Measurements from ENCODE around the gene NEO1.
A peak's percentile ranks its signal among the peaks of the same experiment; 100 is the strongest.

The NEO1 gene

DNA sequence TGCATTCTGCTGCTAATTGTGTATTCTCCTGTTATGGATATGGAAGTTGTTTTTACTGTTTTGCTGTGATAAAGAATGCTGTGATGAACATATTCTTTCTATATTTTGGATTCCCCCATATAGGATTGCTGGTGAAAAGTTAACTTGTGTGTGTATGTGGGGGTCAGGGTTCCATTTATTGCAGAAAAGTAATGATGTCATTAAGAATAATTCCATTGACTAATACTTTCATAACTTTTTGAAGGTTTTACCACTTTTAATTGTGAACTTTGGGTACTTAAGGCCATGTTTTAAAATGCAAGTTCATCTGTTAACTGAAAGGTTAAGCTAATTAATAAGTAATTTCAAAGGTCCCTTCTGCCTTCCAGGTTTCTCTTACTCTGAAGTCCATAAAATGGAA, 6.2 kb downstream of the NEO1 start:
- TF ChIP-seq, protein P1, sequence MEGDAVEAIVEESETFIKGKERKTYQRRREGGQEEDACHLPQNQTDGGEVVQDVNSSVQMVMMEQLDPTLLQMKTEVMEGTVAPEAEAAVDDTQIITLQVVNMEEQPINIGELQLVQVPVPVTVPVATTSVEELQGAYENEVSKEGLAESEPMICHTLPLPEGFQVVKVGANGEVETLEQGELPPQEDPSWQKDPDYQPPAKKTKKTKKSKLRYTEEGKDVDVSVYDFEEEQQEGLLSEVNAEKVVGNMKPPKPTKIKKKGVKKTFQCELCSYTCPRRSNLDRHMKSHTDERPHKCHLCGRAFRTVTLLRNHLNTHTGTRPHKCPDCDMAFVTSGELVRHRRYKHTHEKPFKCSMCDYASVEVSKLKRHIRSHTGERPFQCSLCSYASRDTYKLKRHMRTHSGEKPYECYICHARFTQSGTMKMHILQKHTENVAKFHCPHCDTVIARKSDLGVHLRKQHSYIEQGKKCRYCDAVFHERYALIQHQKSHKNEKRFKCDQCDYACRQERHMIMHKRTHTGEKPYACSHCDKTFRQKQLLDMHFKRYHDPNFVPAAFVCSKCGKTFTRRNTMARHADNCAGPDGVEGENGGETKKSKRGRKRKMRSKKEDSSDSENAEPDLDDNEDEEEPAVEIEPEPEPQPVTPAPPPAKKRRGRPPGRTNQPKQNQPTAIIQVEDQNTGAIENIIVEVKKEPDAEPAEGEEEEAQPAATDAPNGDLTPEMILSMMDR (IDR thresholded peaks at IDR 0.05; ENCODE audit: low read depth, low read length): no peak
- no peak for DNase-seq (ENCODE audit: low read depth, low spot score)
- in situ Hi-C loops (cut with HindIII; ENCODE audit: low sequenced_read_pairs): no loop called here
- H3K4me3 ChIP-seq (ENCODE audit: low read depth, low read length): no peak overlapping the region

DNA sequence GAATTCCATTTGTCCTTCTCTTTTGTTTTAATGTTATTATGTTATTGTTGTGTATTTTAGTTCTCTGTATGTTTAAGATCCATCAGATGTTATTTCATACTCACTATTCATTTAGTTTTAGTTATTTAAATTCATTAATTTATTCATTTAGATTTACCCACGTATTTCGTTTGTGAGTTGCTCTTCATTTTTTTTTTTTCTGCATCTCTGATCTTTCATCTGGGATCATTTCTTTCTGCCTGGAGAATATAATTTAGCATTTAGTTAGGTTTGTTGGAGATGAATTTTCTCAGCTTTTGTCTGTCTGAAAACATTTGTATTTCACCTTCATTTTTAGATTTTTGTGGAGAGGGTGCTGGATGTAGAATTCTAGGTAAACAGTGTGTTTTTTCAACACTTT, 12.9 kb downstream of the NEO1 start:
- TF ChIP-seq, protein P1 (IDR thresholded peaks at IDR 0.05; ENCODE audit: low read depth, low read length): no peak
- H3K4me3 ChIP-seq (ENCODE audit: low read depth, low read length): no peak overlapping the region
- DNase-seq (ENCODE audit: low read depth, low spot score): no peak
- in situ Hi-C loops (cut with HindIII; ENCODE audit: low sequenced_read_pairs): no loop called here

DNA sequence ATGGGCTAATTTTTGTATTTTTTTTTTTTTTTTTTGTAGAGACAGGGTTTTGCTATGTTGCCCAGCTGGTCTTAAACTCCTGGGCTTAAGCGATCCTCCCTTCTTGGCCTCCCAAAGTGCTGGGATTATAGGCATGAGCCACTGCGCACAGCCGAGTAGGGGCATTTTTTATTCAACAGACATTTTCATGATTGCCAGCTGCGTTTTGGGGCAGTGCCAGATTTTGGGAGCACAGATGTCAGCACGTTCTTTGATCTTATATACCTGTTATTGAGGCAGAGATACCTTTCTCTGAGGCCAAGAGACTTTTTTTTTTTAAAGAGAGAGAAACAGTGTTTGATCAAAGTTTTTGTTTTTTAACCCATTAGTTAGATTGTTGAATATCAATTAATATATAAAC, 16.8 kb downstream of the NEO1 start:
- no peak overlapping the region for H3K4me3 ChIP-seq (ENCODE audit: low read depth, low read length)
- in situ Hi-C loops (cut with HindIII; ENCODE audit: low sequenced_read_pairs): no loop called here
- DNase-seq (ENCODE audit: low read depth, low spot score): no peak
- TF ChIP-seq, protein P1 (IDR thresholded peaks at IDR 0.05; ENCODE audit: low read depth, low read length): no peak

DNA sequence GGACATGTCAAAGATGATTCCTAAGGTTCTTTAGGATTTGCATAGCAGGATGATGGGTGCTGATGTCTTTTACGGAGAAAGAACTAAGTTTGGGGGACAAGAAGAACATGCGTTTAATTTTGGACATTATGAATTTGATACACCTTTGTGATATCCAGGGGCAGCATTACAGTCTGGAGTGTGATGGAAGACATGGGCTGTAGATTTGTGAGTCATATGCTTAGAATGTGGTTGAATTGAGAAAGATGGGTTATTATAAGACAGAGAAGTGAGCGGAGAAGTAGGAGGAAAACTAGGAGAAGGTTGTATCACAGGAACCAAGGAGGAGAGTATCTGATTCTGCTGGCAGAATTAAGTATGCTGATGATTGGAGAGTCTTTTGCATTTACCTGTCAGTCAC, 20.6 kb downstream of the NEO1 start:
- in situ Hi-C loops (cut with HindIII; ENCODE audit: low sequenced_read_pairs): no loop called here
- DNase-seq (ENCODE audit: low read depth, low spot score): no peak
- no peak overlapping the region for H3K4me3 ChIP-seq (ENCODE audit: low read depth, low read length)
- TF ChIP-seq, protein P1 (IDR thresholded peaks at IDR 0.05; ENCODE audit: low read depth, low read length): no peak

DNA sequence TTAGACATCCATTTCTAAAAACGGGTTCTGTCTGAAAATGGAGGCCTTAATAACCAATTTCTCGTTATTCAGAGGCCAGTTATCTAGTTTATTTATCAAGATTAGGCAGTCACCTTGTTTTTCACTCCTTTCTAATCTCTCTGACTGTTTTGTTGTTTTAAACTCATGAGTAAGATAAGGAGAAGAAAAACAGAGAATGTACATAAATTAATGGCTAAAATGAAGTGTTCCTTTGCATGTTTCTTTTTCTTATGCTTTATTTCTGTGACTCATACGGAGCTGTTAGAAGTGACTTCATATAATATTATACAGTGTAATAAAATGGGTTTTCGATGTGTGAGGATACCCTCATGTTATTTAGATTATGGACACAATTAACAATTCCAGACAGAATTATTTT, 22.0 kb downstream of the NEO1 start:
- no peak for DNase-seq (ENCODE audit: low read depth, low spot score)
- H3K4me3 ChIP-seq (ENCODE audit: low read depth, low read length): no peak overlapping the region
- TF ChIP-seq, protein P1 (IDR thresholded peaks at IDR 0.05; ENCODE audit: low read depth, low read length): no peak
- in situ Hi-C loops (cut with HindIII; ENCODE audit: low sequenced_read_pairs): no loop called here

DNA sequence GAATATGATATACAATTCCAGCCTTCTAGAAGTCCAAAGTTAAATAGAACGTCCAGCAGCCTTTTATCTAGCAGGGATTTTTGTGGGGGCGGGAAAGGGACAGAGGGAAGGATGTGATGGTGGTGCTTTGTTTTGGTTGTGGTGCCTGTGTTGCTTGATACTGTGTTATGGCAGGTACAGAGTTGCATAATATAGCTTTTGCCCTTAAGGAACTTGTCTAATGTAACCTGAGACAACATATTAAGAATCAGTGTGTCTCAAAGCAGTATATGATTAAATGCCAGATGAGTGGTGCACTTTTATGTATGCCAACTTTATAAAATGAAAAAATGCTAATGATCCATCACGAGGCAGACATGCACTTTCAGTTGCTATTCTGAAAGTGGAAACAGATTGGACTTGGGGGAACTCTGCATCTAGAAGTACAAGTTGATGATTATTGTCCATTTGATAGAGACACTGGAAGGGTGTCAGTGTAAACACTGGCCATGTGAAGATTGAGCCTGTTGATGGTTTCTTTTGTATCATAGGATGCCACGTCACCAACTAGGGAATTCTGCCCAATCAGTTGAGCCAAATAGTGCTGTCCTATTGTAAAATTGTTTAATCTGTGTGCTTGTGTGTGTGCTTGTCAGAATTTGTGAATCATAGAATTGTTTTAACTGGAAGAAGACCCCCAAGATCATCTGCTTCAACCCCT, 23.0 kb downstream of the NEO1 start:
- peak; percentile 12 for DNase-seq (ENCODE audit: low read depth, low spot score)
- in situ Hi-C loops (cut with HindIII; ENCODE audit: low sequenced_read_pairs): no loop called here
- TF ChIP-seq, protein P1 (IDR thresholded peaks at IDR 0.05; ENCODE audit: low read depth, low read length): no peak
- no peak overlapping the region for H3K4me3 ChIP-seq (ENCODE audit: low read depth, low read length)

All from astrocyte of the spinal cord (primary cell).